H9 (cell line): Measurements from ENCODE around the gene NR3C2. TPM values are rescaled to one million over a fixed set of nuclear protein-coding genes. Genes with fewer than 3 reads are reported as not detected.

Experiments used
- DNase-seq: peaks from one replicate; pipeline ENCODE4 v3.0.0-alpha.2; 2017
- H2AFZ ChIP-seq: one replicate; pipeline ENCODE4 v1.6.1; 2013; ENCODE audit warnings: mild to moderate bottlenecking, low read length, control low read depth, moderate library complexity
- H2AK5ac ChIP-seq: 2 replicates; pipeline ENCODE4 v1.6.1; 2013; ENCODE audit warnings: low read length, control low read depth, mixed read lengths; ENCODE audit not compliant: insufficient read length
- H2BK120ac ChIP-seq: one replicate; pipeline ENCODE4 v1.6.1; 2013; ENCODE audit warnings: low read depth, mild to moderate bottlenecking, low read length, control low read depth, inconsistent platforms; ENCODE audit not compliant: poor library complexity, severe bottlenecking
- H2BK12ac ChIP-seq: 2 replicates; pipeline ENCODE4 v1.6.1; 2013; ENCODE audit warnings: low read length, control low read depth, mixed read lengths, low read depth; ENCODE audit not compliant: insufficient read length
- H2BK15ac ChIP-seq: 2 replicates; pipeline ENCODE4 v1.6.1; 2013; ENCODE audit warnings: low read depth, low read length, control low read depth
- H2BK20ac ChIP-seq: one replicate; pipeline ENCODE4 v1.6.1; 2013; ENCODE audit warnings: low read depth, mild to moderate bottlenecking, low read length, control low read depth, inconsistent platforms; ENCODE audit not compliant: poor library complexity, severe bottlenecking
- H2BK5ac ChIP-seq: 2 replicates; pipeline ENCODE4 v1.6.1; 2013; ENCODE audit warnings: low read length, control low read depth, mixed read lengths; ENCODE audit not compliant: insufficient read length
- H3K14ac ChIP-seq: 2 replicates; pipeline ENCODE4 v1.6.1; 2013; ENCODE audit warnings: low read length, control low read depth; ENCODE audit not compliant: insufficient read depth
- H3K18ac ChIP-seq: 2 replicates; pipeline ENCODE4 v1.6.1; 2013; ENCODE audit warnings: low read depth, mild to moderate bottlenecking, mixed read lengths, low read length, control low read depth; ENCODE audit not compliant: insufficient read length
- H3K23ac ChIP-seq: 2 replicates; pipeline ENCODE4 v1.6.1; 2013; ENCODE audit warnings: low read length, control low read depth, mixed read lengths, low read depth; ENCODE audit not compliant: insufficient read length
- H3K23me2 ChIP-seq: 2 replicates; pipeline ENCODE4 v1.6.1; 2013; ENCODE audit warnings: low read depth, mild to moderate bottlenecking, mixed read lengths, low read length, control low read depth; ENCODE audit not compliant: insufficient read length, poor library complexity, severe bottlenecking
- H3K27ac ChIP-seq: 2 replicates; pipeline ENCODE4 v1.5.1; 2013; ENCODE audit warnings: low read length, control low read depth, mixed read lengths, low read depth; ENCODE audit not compliant: insufficient read length
- H3K27me3 ChIP-seq: 2 replicates; pipeline ENCODE4 v1.6.1; 2013; ENCODE audit warnings: low read length, control low read depth, inconsistent platforms; ENCODE audit not compliant: insufficient read depth
- H3K4ac ChIP-seq: 2 replicates; pipeline ENCODE4 v1.6.1; 2013; ENCODE audit warnings: low read depth, mild to moderate bottlenecking, control low read depth, inconsistent platforms, low read length, moderate library complexity
- H3K4me1 ChIP-seq: 2 replicates; pipeline ENCODE4 v1.6.1; 2013; ENCODE audit warnings: low read length, control low read depth, inconsistent platforms; ENCODE audit not compliant: insufficient read depth
- H3K4me2 ChIP-seq: 2 replicates; pipeline ENCODE4 v1.6.1; 2013; ENCODE audit warnings: low read length, control low read depth, mixed read lengths; ENCODE audit not compliant: insufficient read length, insufficient read depth
- H3K56ac ChIP-seq: 2 replicates; pipeline ENCODE4 v1.6.1; 2013; ENCODE audit warnings: low read depth, mild to moderate bottlenecking, mixed read lengths, low read length, control low read depth; ENCODE audit not compliant: insufficient read length
- H3K79me1 ChIP-seq: 2 replicates; pipeline ENCODE4 v1.6.1; 2013; ENCODE audit warnings: low read depth, mild to moderate bottlenecking, moderate library complexity, low read length, control low read depth, inconsistent platforms; ENCODE audit not compliant: insufficient read depth, poor library complexity, severe bottlenecking
- H3K79me2 ChIP-seq: 2 replicates; pipeline ENCODE4 v1.6.1; 2013; ENCODE audit warnings: low read length, control low read depth, inconsistent platforms; ENCODE audit not compliant: insufficient read depth
- H3K9ac ChIP-seq: 2 replicates; pipeline ENCODE4 v1.6.1; 2013; ENCODE audit warnings: low read length, control low read depth, mixed read lengths; ENCODE audit not compliant: insufficient read length; ENCODE audit errors: extremely low read depth
- H3K9me3 ChIP-seq: one replicate; pipeline ENCODE4 v1.6.1; 2013; ENCODE audit warnings: low read depth, low read length, inconsistent platforms; ENCODE audit not compliant: control insufficient read depth
- H3T11ph ChIP-seq: one replicate; pipeline ENCODE4 v1.6.1; 2013; ENCODE audit warnings: mild to moderate bottlenecking, low read length, control low read depth, inconsistent platforms
- H4K20me1 ChIP-seq: one replicate; pipeline ENCODE4 v1.6.1; 2013; ENCODE audit not compliant: control insufficient read depth, insufficient read length, insufficient read depth
- H4K5ac ChIP-seq: 2 replicates; pipeline ENCODE4 v1.6.1; 2013; ENCODE audit warnings: low read depth, mild to moderate bottlenecking, mixed read lengths, low read length, control low read depth; ENCODE audit not compliant: insufficient read length
- H4K8ac ChIP-seq: replicated peaks from 2 replicates; pipeline ENCODE4 v1.6.1; 2013; ENCODE audit warnings: low read length, control low read depth, mixed read lengths, low read depth; ENCODE audit not compliant: insufficient read length
- H4K91ac ChIP-seq: 2 replicates; pipeline ENCODE4 v1.6.1; 2013; ENCODE audit warnings: low read depth, mild to moderate bottlenecking, moderate library complexity, mixed read lengths, low read length, control low read depth; ENCODE audit not compliant: insufficient read length
- H3K27ac Mint-ChIP-seq, 3 experiments: 2 replicates in 2 of 3; 3 replicates in 1 of 3; pipeline ENCODE4 v1.8.0; 2020 to 2021; ENCODE audit warnings: mixed read lengths in 3 of 3, mild to moderate bottlenecking in 1 of 3, moderate library complexity in 1 of 3
- H3K27me3 Mint-ChIP-seq: 2 replicates; pipeline ENCODE4 v1.8.0; 2021; ENCODE audit warnings: low read depth, mild to moderate bottlenecking, moderate library complexity, mixed read lengths
- H3K36me3 Mint-ChIP-seq, 3 experiments: 2 replicates in 2 of 3; 3 replicates in 1 of 3; pipeline ENCODE4 v1.8.0; 2020 to 2021; ENCODE audit warnings: low read depth in 3 of 3, mixed read lengths in 3 of 3; ENCODE audit not compliant: insufficient read depth in 1 of 3
- H3K4me1 Mint-ChIP-seq, 2 experiments: 2 replicates each; pipeline ENCODE4 v1.8.0; 2020; ENCODE audit warnings: mixed read lengths in 2 of 2
- H3K4me3 Mint-ChIP-seq, 2 experiments: 2 replicates in 1 of 2; 3 replicates in 1 of 2; pipeline ENCODE4 v1.8.0; 2020 to 2021; ENCODE audit warnings: mild to moderate bottlenecking in 2 of 2, mixed read lengths in 2 of 2, moderate library complexity in 1 of 2
- H3K9me3 Mint-ChIP-seq, 2 experiments: 2 replicates in 1 of 2; 3 replicates in 1 of 2; pipeline ENCODE4 v1.8.0; 2020; ENCODE audit warnings: mild to moderate bottlenecking in 2 of 2, mixed read lengths in 2 of 2, moderate library complexity in 1 of 2
- CTCF ChIP-seq: fragments of 200-600 bp; sonication (generic); conservative IDR thresholded peaks from 3 replicates; pipeline ENCODE4 v1.8.0; 2021; ENCODE audit warnings: antibody characterized with exemption, mild to moderate bottlenecking
- WGBS: extraction: QIAGEN DNeasy Blood & Tissue Kit; methylation state at CpG from one replicate; pipeline ENCODE4 v1.1.7; 2013; ENCODE audit warnings: missing lambda C conversion rate, low lambda C conversion rate, mixed read lengths; ENCODE audit not compliant: insufficient read length; ENCODE audit errors: extremely low coverage; 5-methylcytosine and 5-hydroxymethylcytosine counted together
- total RNA-seq: library from RNA; stranded (reverse); gene quantifications from 2 replicates; pipeline ENCODE4 v1.2.1, GENCODE V29; 2021

The NR3C2 gene
- total RNA-seq, 1 experiment from 2014 or later: 1.4 TPM

- no peaks in the 10 kb centered on the region for H3K79me1 ChIP-seq
- no peak overlapping the region for H3K9ac ChIP-seq
- H4K91ac ChIP-seq: no peak overlapping the region
- H3K23me2 ChIP-seq: no peaks in the 10 kb centered on the region
- no peaks in the 10 kb centered on the region for H3K9me3 ChIP-seq
- H2AFZ ChIP-seq: no peak overlapping the region
- no peak overlapping the region for H3K4ac ChIP-seq
- no peak overlapping the region for H2AK5ac ChIP-seq
- Mint-ChIP-seq H3K27ac (no peak overlapping the region), H3K9me3 (no peaks in the 10 kb centered on the region), H3K4me1 (peaks cover 0 to 1% of the 10 kb centered on the region in 2 experiments; a peak in 2 of 4 replicates), H3K4me3 (no peak overlapping the region), H3K27me3 (no peaks in the 10 kb centered on the region), H3K36me3 (no peaks in the 10 kb centered on the region)
- no peak overlapping the region for H3K18ac ChIP-seq
- no peak overlapping the region for H2BK5ac ChIP-seq
- H2BK15ac ChIP-seq: no peak overlapping the region
- no peak overlapping the region for H4K8ac ChIP-seq
- H3K14ac ChIP-seq: no peak overlapping the region
- H3K27ac ChIP-seq: no peak overlapping the region
- no peak overlapping the region for H3T11ph ChIP-seq
- no peak for DNase-seq
- no peak overlapping the region for H4K5ac ChIP-seq
- TF ChIP-seq CTCF: no peak
- H3K56ac ChIP-seq: no peak overlapping the region
- no peak overlapping the region for H3K23ac ChIP-seq
- no peaks in the 10 kb centered on the region for H3K4me1 ChIP-seq
- WGBS: no CpG with 5 or more reads among the region's 1 CpG
- no peak overlapping the region for H3K4me2 ChIP-seq
- no peak overlapping the region for H2BK12ac ChIP-seq
- H3K79me2 ChIP-seq: no peaks in the 10 kb centered on the region
- H4K20me1 ChIP-seq: no peaks in the 10 kb centered on the region
- no peak overlapping the region for H2BK20ac ChIP-seq
- H3K27me3 ChIP-seq: no peaks in the 10 kb centered on the region
- H2BK120ac ChIP-seq: no peak overlapping the region
These were observed 51.2 kb downstream of the NR3C2 start for GRCh38 chr4:148391056-148391455.
